Mesenchymal stem cell (in vitro differentiated cells and primary cell): Measurements from ENCODE around the gene RRAD.
"Not testable (repeated sequence)": the region's sequence is repeated elsewhere in the genome, so short reads cannot be mapped to it uniquely, and the experiment has no call there.

Source experiments
- DNase-seq: peaks from one replicate; pipeline ENCODE4 v3.0.0-alpha.2; 2013
- H2AFZ ChIP-seq: one replicate; pipeline ENCODE4 v1.6.1; 2013; ENCODE audit warnings: low read depth, mild to moderate bottlenecking, control low read depth, inconsistent platforms, low read length, moderate library complexity
- H2AK5ac ChIP-seq: 2 replicates; pipeline ENCODE4 v1.6.1; 2013; ENCODE audit warnings: low read length, moderate library complexity, mild to moderate bottlenecking, inconsistent platforms; ENCODE audit not compliant: severe bottlenecking
- H2BK120ac ChIP-seq: one replicate; pipeline ENCODE4 v1.6.1; 2013; ENCODE audit warnings: low read depth, mild to moderate bottlenecking, inconsistent platforms, low read length, moderate library complexity
- H2BK12ac ChIP-seq, 2 experiments: one replicate each; pipeline ENCODE4 v1.6.1; 2013; ENCODE audit warnings: inconsistent platforms in 2 of 2, low read length in 2 of 2, mild to moderate bottlenecking in 2 of 2, moderate library complexity in 2 of 2, control low read depth in 1 of 2
- H2BK15ac ChIP-seq: one replicate; pipeline ENCODE4 v1.6.1; 2013; ENCODE audit warnings: mild to moderate bottlenecking, low read depth, inconsistent platforms; ENCODE audit not compliant: poor library complexity, severe bottlenecking
- H2BK5ac ChIP-seq: 2 replicates; pipeline ENCODE4 v1.6.1; 2013; ENCODE audit warnings: low read depth, mild to moderate bottlenecking, low read length, control low read depth, inconsistent platforms; ENCODE audit not compliant: poor library complexity, severe bottlenecking
- H3K14ac ChIP-seq, 2 experiments: one replicate each; pipeline ENCODE4 v1.6.1; 2013; ENCODE audit warnings: inconsistent platforms in 2 of 2, low read length in 2 of 2, control low read depth in 1 of 2, mild to moderate bottlenecking in 1 of 2, moderate library complexity in 1 of 2
- H3K18ac ChIP-seq, 2 experiments: one replicate each; pipeline ENCODE4 v1.6.1; 2013; ENCODE audit warnings: inconsistent platforms in 2 of 2, low read length in 2 of 2, control low read depth in 1 of 2, low read depth in 1 of 2, mild to moderate bottlenecking in 1 of 2
- H3K23ac ChIP-seq, 2 experiments: one replicate each; pipeline ENCODE4 v1.6.1; 2013; ENCODE audit warnings: inconsistent platforms in 2 of 2, low read length in 2 of 2, mild to moderate bottlenecking in 2 of 2, moderate library complexity in 2 of 2, control low read depth in 1 of 2
- H3K27ac ChIP-seq: 2 replicates; pipeline ENCODE4 v1.5.1; 2013; ENCODE audit warnings: mild to moderate bottlenecking, moderate library complexity, low read length, control low read depth, inconsistent platforms; ENCODE audit not compliant: poor library complexity, severe bottlenecking
- H3K27me3 ChIP-seq, 2 experiments: 2 replicates each; pipeline versions ENCODE4 v1.6.1 to v1.7.0; 2013; ENCODE audit warnings: low read length in 2 of 2, mild to moderate bottlenecking in 2 of 2, moderate library complexity in 2 of 2, control low read depth in 1 of 2, inconsistent platforms in 1 of 2; ENCODE audit not compliant: control insufficient read depth in 1 of 2, insufficient read depth in 1 of 2
- H3K36me3 ChIP-seq, 2 experiments: 2 replicates each; pipeline versions ENCODE4 v1.6.1 to v1.7.0; 2013; ENCODE audit warnings: low read length in 2 of 2, control low read depth in 1 of 2, inconsistent platforms in 1 of 2, low read depth in 1 of 2, mild to moderate bottlenecking in 1 of 2; ENCODE audit not compliant: insufficient read depth in 2 of 2, control insufficient read depth in 1 of 2
- H3K4ac ChIP-seq, 2 experiments: one replicate each; pipeline ENCODE4 v1.6.1; 2013; ENCODE audit warnings: inconsistent platforms in 2 of 2, low read length in 2 of 2, mild to moderate bottlenecking in 2 of 2, moderate library complexity in 2 of 2, control low read depth in 1 of 2, low read depth in 1 of 2
- H3K4me1 ChIP-seq: 2 replicates; pipeline ENCODE4 v1.6.1; 2013; ENCODE audit warnings: low read depth, low read length, control low read depth; ENCODE audit not compliant: control insufficient read depth, insufficient read depth
- H3K4me2 ChIP-seq: 2 replicates; pipeline ENCODE4 v1.6.1; 2013; ENCODE audit warnings: low read length, mild to moderate bottlenecking, inconsistent platforms; ENCODE audit not compliant: poor library complexity, severe bottlenecking
- H3K4me3 ChIP-seq, 2 experiments: 2 replicates each; pipeline versions ENCODE4 v1.5.1 to v1.7.0; 2013; ENCODE audit warnings: low read length in 2 of 2, mild to moderate bottlenecking in 2 of 2, control low read depth in 1 of 2, low read depth in 1 of 2; ENCODE audit not compliant: insufficient read depth in 1 of 2
- H3K79me1 ChIP-seq: replicated peaks from 2 replicates; pipeline ENCODE4 v1.6.1; 2013; ENCODE audit warnings: mild to moderate bottlenecking, control low read depth, low read length, inconsistent platforms; ENCODE audit not compliant: poor library complexity, severe bottlenecking
- H3K9ac ChIP-seq: 2 replicates; pipeline ENCODE4 v1.7.0; 2013; ENCODE audit warnings: mild to moderate bottlenecking, low read length, moderate library complexity
- H3K9me3 ChIP-seq: 2 replicates; pipeline ENCODE4 v1.7.0; 2013; ENCODE audit warnings: mild to moderate bottlenecking, low read length; ENCODE audit not compliant: control insufficient read depth
- H4K8ac ChIP-seq: one replicate; pipeline ENCODE4 v1.6.1; 2013; ENCODE audit warnings: inconsistent platforms, mild to moderate bottlenecking, low read length, moderate library complexity
- H4K91ac ChIP-seq: one replicate; pipeline ENCODE4 v1.6.1; 2013; ENCODE audit warnings: mild to moderate bottlenecking, low read length, inconsistent platforms
- WGBS: methylation state at CpG from one replicate; pipeline ENCODE4 v1.1.7; 2013; ENCODE audit warnings: mixed read lengths; 5-methylcytosine and 5-hydroxymethylcytosine counted together

The RRAD gene

GRCh38 chr16:66896682-66897081, 28.7 kb downstream of the RRAD start:
- peaks cover 30% of the 10 kb centered on the region for H3K4me1 ChIP-seq
- H2AFZ ChIP-seq, H3K23ac ChIP-seq: not testable (repeated sequence)

DNA sequence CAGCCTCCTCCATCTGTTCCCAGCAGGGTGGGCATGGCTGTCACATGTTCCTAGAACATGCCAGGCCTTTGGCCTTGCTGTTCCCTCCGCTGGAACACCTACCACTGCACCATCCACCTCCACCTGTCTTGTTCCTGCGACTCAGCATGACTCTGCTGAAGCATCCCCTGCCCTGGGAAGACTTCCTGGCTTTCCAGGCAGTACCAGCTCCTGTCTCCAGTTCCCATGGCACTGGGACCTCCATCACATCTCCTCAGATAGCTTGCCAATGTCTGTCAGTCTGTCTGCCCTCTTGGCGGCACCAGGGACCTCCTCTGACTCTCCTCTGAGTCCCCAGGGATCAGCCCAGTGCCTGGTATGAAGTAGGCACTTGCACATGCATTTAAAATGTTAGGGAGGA, 29.3 kb downstream of the RRAD start:
- Histone ChIP-seq H3K4me1 (peaks cover 27% of the 10 kb centered on the region), H2BK15ac (no peak overlapping the region), H2BK5ac (no peak overlapping the region), H3K36me3 (peaks cover 3 to 8% of the 10 kb centered on the region in 2 experiments), H3K4me3 (no peak overlapping the region), H3K79me1 (peaks cover 4% of the 10 kb centered on the region), H4K91ac (peak overlapping the region; percentile 76), H3K23ac (no peak overlapping the region), H4K8ac (peak overlapping the region; percentile 9), H3K27ac (no peak overlapping the region), H3K9me3 (no peaks in the 10 kb centered on the region), H2BK120ac (no peak overlapping the region), H2BK12ac (peak overlapping the region in 1 of 2 experiments; percentile 38), H3K4me2 (no peak overlapping the region), H2AFZ (no peak overlapping the region), H3K9ac (peak overlapping the region; percentile 23), H3K4ac (no peak overlapping the region), H3K14ac (no peak overlapping the region), H3K18ac (no peak overlapping the region), H3K27me3 (no peaks in the 10 kb centered on the region), H2AK5ac (peak overlapping the region; percentile 6)
- 95% methylated on average over 3 of the region's 3 CpGs for WGBS
- DNase-seq = no peak

More at GRCh38 chr16:66896682-66897081, 28.7 kb downstream of the RRAD start:
- H3K79me1 ChIP-seq, H3K4ac ChIP-seq, H3K27me3 ChIP-seq, H3K27ac ChIP-seq, H2AK5ac ChIP-seq, H3K9ac ChIP-seq, H4K8ac ChIP-seq, H2BK15ac ChIP-seq, H2BK120ac ChIP-seq, H3K9me3 ChIP-seq, H3K4me3 ChIP-seq, H2BK12ac ChIP-seq, H2BK5ac ChIP-seq, H3K18ac ChIP-seq, H3K36me3 ChIP-seq, DNase-seq, H4K91ac ChIP-seq, H3K4me2 ChIP-seq, H3K14ac ChIP-seq: not testable (repeated sequence)
- 73% methylated on average over 5 of the region's 5 CpGs for WGBS

DNA sequence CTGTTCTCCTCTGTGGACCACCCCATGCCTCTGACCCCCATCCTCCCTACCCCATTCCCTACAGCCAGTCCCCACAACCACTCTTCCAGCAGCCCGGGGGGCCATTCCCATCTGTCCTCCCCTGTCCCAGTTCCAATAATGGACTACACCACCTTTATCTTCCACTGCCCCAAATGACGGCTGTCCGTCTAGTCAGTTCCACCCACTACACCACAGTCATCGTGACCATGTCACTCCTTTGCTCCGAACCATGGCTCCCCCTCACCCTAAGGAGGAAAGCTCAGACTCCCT, 29.7 kb downstream of the RRAD start:
- H2AFZ ChIP-seq = no peak overlapping the region
- H3K14ac ChIP-seq = no peak overlapping the region
- H3K79me1 ChIP-seq = peaks cover 5% of the 10 kb centered on the region
- H3K4me2 ChIP-seq = no peak overlapping the region
- no peak overlapping the region for H3K4me3 ChIP-seq
- H3K27ac ChIP-seq = no peak overlapping the region
- no peak overlapping the region for H3K4ac ChIP-seq
- peak overlapping the region; percentile 67 for H4K8ac ChIP-seq
- no peak overlapping the region for H3K18ac ChIP-seq
- H3K9me3 ChIP-seq = no peaks in the 10 kb centered on the region
- H3K4me1 ChIP-seq = peaks cover 23% of the 10 kb centered on the region
- peak overlapping the region; percentile 38 for H2BK120ac ChIP-seq
- no peak for DNase-seq
- H2BK15ac ChIP-seq = peak overlapping the region; percentile 57
- peak overlapping the region; percentile 76 for H4K91ac ChIP-seq
- H2BK5ac ChIP-seq = no peak overlapping the region
- peak overlapping the region; percentile 6 for H2AK5ac ChIP-seq
- peak overlapping the region; percentile 23 for H3K9ac ChIP-seq
- no peaks in the 10 kb centered on the region for H3K27me3 ChIP-seq
- peak overlapping the region in 1 of 2 experiments; percentile 38 for H2BK12ac ChIP-seq
- peaks cover 3 to 8% of the 10 kb centered on the region in 2 experiments for H3K36me3 ChIP-seq
- H3K23ac ChIP-seq = no peak overlapping the region
- WGBS = 91% methylated on average over 5 of the region's 5 CpGs

- peaks cover 6% of the 10 kb centered on the region for H3K79me1 ChIP-seq
- H3K4ac ChIP-seq = no peak overlapping the region
- H4K8ac ChIP-seq = peak overlapping the region; percentile 67
- no peak overlapping the region for H3K23ac ChIP-seq
- H2AFZ ChIP-seq = no peak overlapping the region
- peak; percentile 83 for DNase-seq
- H3K4me2 ChIP-seq = no peak overlapping the region
- peak overlapping the region; percentile 23 for H3K9ac ChIP-seq
- 47% methylated on average over 11 of the region's 11 CpGs for WGBS
- H2BK15ac ChIP-seq = peak overlapping the region; percentile 57
- no peaks in the 10 kb centered on the region for H3K27me3 ChIP-seq
- peaks cover 18% of the 10 kb centered on the region for H3K4me1 ChIP-seq
- H2AK5ac ChIP-seq = no peak overlapping the region
- no peak overlapping the region for H3K18ac ChIP-seq
- peak overlapping the region; percentile 38 to 97 for H2BK12ac ChIP-seq
- H3K36me3 ChIP-seq = peaks cover 3 to 8% of the 10 kb centered on the region in 2 experiments
- H3K4me3 ChIP-seq = no peak overlapping the region
- H3K14ac ChIP-seq = no peak overlapping the region
- peak overlapping the region; percentile 76 for H4K91ac ChIP-seq
- peak overlapping the region; percentile 38 for H2BK120ac ChIP-seq
- H3K9me3 ChIP-seq = no peaks in the 10 kb centered on the region
- no peak overlapping the region for H2BK5ac ChIP-seq
- H3K27ac ChIP-seq = no peak overlapping the region
Measured at GRCh38 chr16:66894948-66895688, 30.2 kb downstream of the RRAD start.
